Suprapubic skin (tissue), 4 donors: ENCODE measurements around the gene RASSF7.

Source experiments
- POLR2A ChIP-seq, 2 donors: fragments of 450-650 bp; IDR thresholded peaks; one replicate each; pipeline ENCODE4 v1.6.1; 2017; ENCODE audit warnings: antibody characterized with exemption in 2 of 2, mild to moderate bottlenecking in 2 of 2, moderate library complexity in 2 of 2
- POLR2AphosphoS5 ChIP-seq, 3 donors: sonication (generic); formaldehyde crosslinking; IDR thresholded peaks; one replicate each; pipeline ENCODE4 v1.6.1; 2017; ENCODE audit warnings: antibody characterized with exemption in 3 of 3
- TF ChIP-seq, protein P1 (sequence below), 2 donors: fragments of 200-600 bp in 1 of 2; fragments of 450-650 bp in 1 of 2; sonication (generic) in 1 of 2; IDR thresholded peaks; one replicate each; pipeline ENCODE4 v1.5.1; 2016 to 2019; ENCODE audit warnings: antibody characterized with exemption in 2 of 2, mild to moderate bottlenecking in 1 of 2, moderate library complexity in 1 of 2

DNA sequence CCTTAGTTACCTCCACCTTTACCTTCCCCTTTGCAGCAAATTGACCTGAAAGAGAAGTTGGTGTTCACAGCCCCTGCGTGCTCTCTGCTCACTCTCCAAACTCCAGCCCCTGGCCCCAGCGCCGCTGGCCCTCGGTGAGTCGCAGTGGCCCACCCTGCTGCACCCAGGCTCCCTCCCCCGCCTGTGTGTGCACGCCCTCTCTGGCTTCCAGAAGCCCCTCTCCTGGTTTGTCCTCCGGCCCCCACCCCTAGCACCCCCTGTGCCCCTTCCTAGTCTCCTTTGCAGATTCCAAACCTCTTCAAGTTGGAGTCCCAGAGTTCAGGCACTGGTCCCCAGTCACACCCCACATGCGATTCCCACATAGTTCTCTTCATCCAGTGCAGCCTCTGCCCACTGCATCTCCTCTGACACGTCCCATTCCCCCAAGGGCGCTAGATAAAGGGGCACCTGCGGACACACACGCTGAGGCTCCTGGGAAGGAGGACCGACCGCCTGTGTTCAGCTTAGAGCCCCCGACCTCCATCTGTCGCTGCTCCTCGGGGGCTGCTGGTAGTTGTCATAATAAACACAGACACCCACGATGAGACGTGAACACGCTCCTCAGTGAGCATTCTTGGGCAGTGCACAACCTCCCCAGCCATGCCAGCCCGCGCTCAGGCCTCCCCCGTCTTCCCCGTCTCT lies 14.0 kb downstream of the RASSF7 start:
- TF ChIP-seq POLR2A (IDR thresholded peaks at IDR 0.05) = no peak
- TF ChIP-seq, protein P1, sequence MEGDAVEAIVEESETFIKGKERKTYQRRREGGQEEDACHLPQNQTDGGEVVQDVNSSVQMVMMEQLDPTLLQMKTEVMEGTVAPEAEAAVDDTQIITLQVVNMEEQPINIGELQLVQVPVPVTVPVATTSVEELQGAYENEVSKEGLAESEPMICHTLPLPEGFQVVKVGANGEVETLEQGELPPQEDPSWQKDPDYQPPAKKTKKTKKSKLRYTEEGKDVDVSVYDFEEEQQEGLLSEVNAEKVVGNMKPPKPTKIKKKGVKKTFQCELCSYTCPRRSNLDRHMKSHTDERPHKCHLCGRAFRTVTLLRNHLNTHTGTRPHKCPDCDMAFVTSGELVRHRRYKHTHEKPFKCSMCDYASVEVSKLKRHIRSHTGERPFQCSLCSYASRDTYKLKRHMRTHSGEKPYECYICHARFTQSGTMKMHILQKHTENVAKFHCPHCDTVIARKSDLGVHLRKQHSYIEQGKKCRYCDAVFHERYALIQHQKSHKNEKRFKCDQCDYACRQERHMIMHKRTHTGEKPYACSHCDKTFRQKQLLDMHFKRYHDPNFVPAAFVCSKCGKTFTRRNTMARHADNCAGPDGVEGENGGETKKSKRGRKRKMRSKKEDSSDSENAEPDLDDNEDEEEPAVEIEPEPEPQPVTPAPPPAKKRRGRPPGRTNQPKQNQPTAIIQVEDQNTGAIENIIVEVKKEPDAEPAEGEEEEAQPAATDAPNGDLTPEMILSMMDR (IDR thresholded peaks at IDR 0.05) = no peak
- no peak for TF ChIP-seq POLR2AphosphoS5 (IDR thresholded peaks at IDR 0.05)
